CD4-positive, alpha-beta T cell treated with Interferon gamma for 1 hour (primary cell): Measurements from ENCODE around the gene TTC21A.

Experiments
- DNase-seq: peaks from one replicate; pipeline ENCODE4 v3.0.0-alpha.2; 2020

TTC21A gene

GRCh38 chr3:39099738-39100499 lies 7.6 kb upstream of the TTC21A start:
- no peak for DNase-seq

DNA sequence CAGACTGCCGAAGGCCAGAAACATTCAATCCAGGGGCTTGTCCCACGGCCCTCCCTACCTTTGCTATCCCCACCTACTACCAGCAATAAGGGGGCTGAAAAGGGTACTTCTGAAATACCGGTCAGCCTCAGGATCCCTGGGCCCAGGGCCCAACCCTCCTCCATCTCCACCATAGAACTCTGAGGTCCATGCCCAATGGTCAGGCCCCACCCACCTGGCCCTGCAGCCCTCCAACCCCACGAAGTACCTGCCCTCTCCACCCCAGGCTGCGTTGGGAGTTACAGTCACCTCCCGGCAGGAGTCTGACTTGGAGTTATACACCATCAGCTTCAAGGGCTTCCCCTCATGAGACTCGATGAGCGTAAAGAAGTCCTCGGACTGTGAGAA lies 7.0 kb upstream of the TTC21A start:
- no peak for DNase-seq

DNA sequence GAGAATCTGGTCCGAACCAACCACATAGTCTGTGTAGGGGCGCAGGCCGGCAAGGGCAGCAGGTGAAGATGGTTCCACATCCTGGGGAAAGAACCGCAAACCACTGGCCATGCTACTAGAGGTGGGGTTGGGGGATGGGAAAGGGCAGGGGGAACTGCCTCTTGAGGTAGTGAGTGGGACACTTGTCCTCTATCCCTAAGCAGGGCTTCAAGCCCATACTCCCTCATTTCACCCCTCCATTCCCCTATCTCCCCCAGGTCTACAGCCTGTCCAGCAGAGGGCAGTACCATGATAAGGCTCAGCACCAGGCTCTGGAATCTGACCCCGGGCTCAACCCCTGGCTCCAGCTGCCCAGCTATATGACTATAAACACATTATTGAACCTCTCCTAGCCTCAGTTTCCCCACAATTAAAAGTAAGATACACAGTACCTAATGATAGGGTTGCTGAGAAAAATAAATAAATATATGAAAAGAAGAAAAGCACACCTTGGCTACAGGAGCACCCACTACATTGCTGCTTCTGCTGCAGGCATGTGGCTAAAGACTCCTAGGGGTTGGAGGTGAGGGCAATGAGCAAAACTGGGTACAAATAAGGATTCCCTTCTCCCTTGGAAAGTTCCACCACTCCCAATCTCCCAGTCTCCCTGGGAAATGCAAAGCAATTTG lies 6.3 kb upstream of the TTC21A start:
- DNase-seq = peak; percentile 42

- DNase-seq = no peak
These were observed 4.8 kb upstream of the TTC21A start for GRCh38 chr3:39102504-39103323.

- DNase-seq = no peak
These were observed 4.2 kb upstream of the TTC21A start for GRCh38 chr3:39103324-39103693.

- DNase-seq = no peak
These were observed 3.5 kb upstream of the TTC21A start for GRCh38 chr3:39103791-39104552.

DNA sequence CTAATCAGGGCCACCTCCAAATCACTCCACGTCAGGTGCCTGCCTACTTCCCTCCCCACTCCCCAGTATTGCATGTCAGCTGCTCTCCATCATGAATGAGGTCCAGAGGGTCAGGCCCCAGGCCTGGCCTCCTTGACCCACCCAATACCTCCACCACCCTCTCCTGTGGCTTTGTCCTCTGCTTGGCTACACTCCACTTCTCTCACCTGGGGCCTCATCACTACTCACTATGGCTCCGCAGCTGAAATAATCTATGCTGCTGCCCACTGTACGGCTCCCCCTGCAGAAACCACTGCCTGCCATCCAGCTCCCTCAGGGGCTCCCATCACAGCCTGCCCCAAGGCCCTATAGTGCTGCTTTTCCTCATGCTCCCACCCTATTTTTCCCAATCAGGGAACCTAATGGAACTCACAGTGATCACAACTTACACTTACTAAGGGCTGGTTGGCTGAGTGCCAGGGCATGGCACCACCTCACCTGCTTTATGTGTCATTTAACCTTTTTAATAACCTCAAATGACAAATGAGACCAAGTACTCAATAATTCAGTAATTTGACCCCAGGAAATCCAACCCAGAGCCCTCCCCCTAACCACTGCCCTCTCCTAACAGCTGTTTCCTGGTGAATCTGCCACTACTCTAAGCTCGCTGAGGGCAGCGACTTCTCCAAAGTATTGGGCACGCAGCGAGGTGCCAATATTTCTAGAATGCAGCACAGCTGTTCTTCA lies 2.4 kb upstream of the TTC21A start:
- no peak for DNase-seq

- DNase-seq = no peak
These were observed 1.8 kb upstream of the TTC21A start for GRCh38 chr3:39105687-39106063.

DNA sequence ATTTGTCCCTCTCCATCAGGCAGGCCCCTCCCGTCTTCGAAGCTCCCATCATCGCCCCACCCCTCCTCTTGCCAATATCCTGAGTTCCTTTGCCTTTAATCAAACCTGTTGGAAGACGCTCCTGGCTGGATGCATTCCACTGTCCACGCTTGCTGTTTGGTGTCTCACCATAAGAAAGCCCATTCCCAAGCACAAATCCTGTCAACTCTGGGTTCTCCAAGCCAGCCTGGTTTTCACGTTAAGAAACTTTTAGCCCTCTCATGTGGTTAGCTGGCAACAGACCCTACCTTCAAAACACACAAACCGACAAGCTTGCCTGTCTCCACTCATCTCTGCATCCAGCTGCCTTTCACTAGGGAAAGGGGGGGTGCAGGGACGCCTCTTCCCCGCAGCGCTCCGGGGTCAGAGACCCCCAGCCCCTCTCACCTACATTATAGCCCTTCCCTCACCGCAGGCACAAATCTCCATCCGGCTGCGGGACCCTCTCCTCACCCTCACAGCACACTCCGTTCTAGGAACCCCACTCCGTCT lies 1.1 kb upstream of the TTC21A start:
- no peak for DNase-seq

- no peak for DNase-seq
These were observed 561 bp upstream of the TTC21A start for GRCh38 chr3:39106851-39107387.

- peak; percentile 37 for DNase-seq
These were observed 775 bp downstream of the TTC21A start for GRCh38 chr3:39108200-39108710.

- no peak for DNase-seq
These were observed 1.6 kb downstream of the TTC21A start for GRCh38 chr3:39109086-39109485.

- DNase-seq = no peak
These were observed 2.7 kb downstream of the TTC21A start for GRCh38 chr3:39110041-39110639.

DNA sequence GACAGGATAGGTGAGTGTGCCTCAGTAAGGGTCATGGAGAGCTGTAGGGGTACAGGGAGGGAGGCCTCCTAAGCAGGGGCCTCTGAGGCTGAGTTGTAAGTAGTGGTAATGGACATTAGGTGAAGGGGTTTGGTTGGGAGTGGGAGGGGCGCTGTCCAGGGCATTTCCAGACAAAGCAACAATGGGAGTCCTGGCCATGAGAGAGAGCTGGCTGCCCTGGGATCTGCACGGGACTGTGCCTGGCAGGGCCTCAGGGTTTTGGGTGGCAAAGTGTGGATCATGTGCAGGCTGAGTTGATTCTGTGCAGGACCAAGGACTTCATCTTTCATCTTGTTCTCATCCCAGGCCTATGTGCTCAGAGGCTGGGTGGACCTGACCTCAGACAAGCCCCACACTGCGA lies 4.6 kb downstream of the TTC21A start:
- no peak for DNase-seq

DNA sequence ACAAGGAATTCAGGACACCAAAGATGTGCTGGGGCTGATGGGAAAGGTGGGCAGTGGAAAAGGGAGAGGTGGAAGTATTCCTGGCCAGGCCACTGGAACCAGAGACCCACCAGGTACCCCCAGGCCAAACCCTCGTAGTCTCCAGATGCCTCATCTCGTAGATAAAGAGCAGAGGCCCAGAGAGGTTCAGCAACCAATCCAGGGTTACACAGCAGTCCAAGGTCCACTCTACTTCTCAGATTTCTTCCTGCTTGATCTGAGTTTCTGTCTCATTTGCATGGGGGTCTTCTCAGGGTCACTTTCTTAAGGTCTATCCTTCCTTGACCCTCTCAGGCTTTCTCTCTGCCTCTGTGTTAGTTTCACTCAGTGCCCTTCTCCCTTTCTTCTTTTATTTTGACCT lies 5.1 kb downstream of the TTC21A start:
- no peak for DNase-seq

GRCh38 chr3:39113291-39113690 lies 5.8 kb downstream of the TTC21A start:
- DNase-seq = no peak

- DNase-seq = no peak
These were observed 7.0 kb downstream of the TTC21A start for GRCh38 chr3:39114456-39114855.

DNA sequence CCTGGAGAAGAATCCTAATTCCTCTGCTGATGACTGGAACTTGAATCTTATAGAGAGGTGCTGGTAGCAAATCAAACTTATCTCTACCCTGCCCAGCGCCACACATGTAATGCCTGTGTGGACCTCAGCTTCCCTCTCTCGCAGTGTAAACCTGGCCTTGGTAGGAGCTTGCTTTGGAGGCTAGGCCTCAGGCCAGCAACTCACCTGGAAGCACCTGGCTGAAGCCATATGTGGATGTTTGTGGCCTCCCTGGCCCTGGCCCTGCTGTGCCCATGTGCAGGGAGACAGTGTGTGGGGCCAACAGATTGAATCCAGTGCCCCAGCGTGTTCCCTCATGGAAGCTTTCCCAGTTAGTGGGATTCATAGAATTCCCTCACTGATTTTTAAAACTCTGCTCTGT lies 8.4 kb downstream of the TTC21A start:
- DNase-seq = no peak

- no peak for DNase-seq
These were observed 10.6 kb downstream of the TTC21A start for GRCh38 chr3:39118079-39118478.

GRCh38 chr3:39118931-39119660 lies 11.6 kb downstream of the TTC21A start:
- DNase-seq = no peak

DNA sequence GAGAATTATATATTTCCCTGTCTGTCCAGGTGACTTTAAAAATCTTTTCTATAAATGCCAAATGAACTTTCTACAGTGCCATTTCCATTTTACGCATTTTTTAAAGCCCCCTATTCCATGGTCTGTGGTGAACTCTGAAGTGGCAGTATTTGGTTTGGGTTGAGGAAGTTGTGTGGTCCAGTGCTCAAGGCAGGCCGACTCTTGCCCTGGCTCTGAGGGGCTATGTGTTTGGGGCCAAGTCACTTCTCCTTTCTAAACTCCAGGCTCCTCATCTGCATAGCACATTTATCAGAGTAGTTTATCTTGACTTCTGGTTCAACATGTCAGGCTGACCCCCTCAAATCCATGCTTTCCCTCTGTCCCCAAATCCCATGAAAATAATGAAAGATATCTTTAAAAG lies 14.1 kb downstream of the TTC21A start:
- DNase-seq = no peak
